ENCODE measurements around the gene KCNH1. TPM values are rescaled to one million over a fixed set of nuclear protein-coding genes. Genes with fewer than 3 reads are reported as not detected.

KCNH1 gene
- total RNA-seq, 1 experiment from 2014 or later = not detected

- no peak overlapping the region for H3K4me3 ChIP-seq (replicated peaks in 1 of 2; ENCODE audit: low read depth in 1 of 2, low read length in 2 of 2)
- H3K27me3 ChIP-seq (ENCODE audit: insufficient read depth, low read length) = no peaks in the 10 kb centered on the region
- H2AFZ ChIP-seq (ENCODE audit: low read depth, low read length, poor library complexity, severe bottlenecking) = no peak overlapping the region
- H3K9me2 ChIP-seq (ENCODE audit: insufficient read depth) = no peaks in the 10 kb centered on the region
- DNase-seq (ENCODE audit: low read depth, low spot score) (no peak), ATAC-seq (no peak)
- POLR2A ChIA-PET = no interaction called here
- RAD21 ChIA-PET (ENCODE audit: low non-redundant PET in 1 of 2, low total read pairs in 2 of 2, uncharacterized antibody in 2 of 2, unreplicated experiment in 2 of 2) = no interaction called here
- no peaks in the 10 kb centered on the region for H3K4me1 ChIP-seq (ENCODE audit: control insufficient read depth in 1 of 2, insufficient read depth in 2 of 2, low read length in 2 of 2)
- H3K79me2 ChIP-seq (ENCODE audit: insufficient read depth, low read length) = no peaks in the 10 kb centered on the region
- H3K27ac ChIP-seq (ENCODE audit: low read depth, low read length) = no peak overlapping the region
- H3K9me3 ChIP-seq (ENCODE audit: control insufficient read depth in 1 of 2, insufficient read depth in 1 of 2, low read depth in 1 of 2, low read length in 2 of 2) = no peaks in the 10 kb centered on the region
- CTCF ChIA-PET = no interaction called here
- no peaks in the 10 kb centered on the region for H4K20me1 ChIP-seq (ENCODE audit: insufficient read depth)
- no peak overlapping the region for H3K9ac ChIP-seq (ENCODE audit: low read length)
- no peaks in the 10 kb centered on the region for H3K36me3 ChIP-seq (ENCODE audit: control insufficient read depth in 1 of 2, insufficient read depth in 2 of 2, low read length in 2 of 2)
- no peak overlapping the region for H3K4me2 ChIP-seq (ENCODE audit: low read length)
- intact Hi-C loops (cut with micrococcal nuclease) = no loop called here
- no TSS peak for BruUV-seq (replicated peaks)
- TF ChIP-seq ELF1 (IDR thresholded peaks at IDR 0.05; ENCODE audit: borderline replicate concordance, low read depth) (no peak), EZH2 (IDR thresholded peaks at IDR 0.05) (no peak), JUND (IDR thresholded peaks at IDR 0.05) (no peak), REST (IDR thresholded peaks at IDR 0.05; ENCODE audit: low read depth) (no peak), SIN3A (IDR thresholded peaks at IDR 0.05; ENCODE audit: low read depth) (no peak), ZNF274 (IDR thresholded peaks at IDR 0.05; ENCODE audit: low read depth, low read length) (no peak), CBX3 (IDR thresholded peaks at IDR 0.05; ENCODE audit: low read depth) (no peak), CEBPB (IDR thresholded peaks at IDR 0.05; ENCODE audit: low read depth) (no peak), FOSL1 (IDR thresholded peaks at IDR 0.05; ENCODE audit: low read depth) (no peak), EZH2phosphoT487 (IDR thresholded peaks at IDR 0.05; ENCODE audit: borderline replicate concordance) (no peak), SRF (IDR thresholded peaks at IDR 0.05; ENCODE audit: low read depth) (no peak), ZFX (IDR thresholded peaks at IDR 0.05) (no peak), POLR2A (IDR thresholded peaks at IDR 0.05; ENCODE audit: borderline replicate concordance, extremely low read depth, insufficient read depth, insufficient read length) (no peak), POLR2AphosphoS5 (IDR thresholded peaks at IDR 0.05; ENCODE audit: low read depth, low read length) (no peak)
- TF ChIP-seq, protein P1, sequence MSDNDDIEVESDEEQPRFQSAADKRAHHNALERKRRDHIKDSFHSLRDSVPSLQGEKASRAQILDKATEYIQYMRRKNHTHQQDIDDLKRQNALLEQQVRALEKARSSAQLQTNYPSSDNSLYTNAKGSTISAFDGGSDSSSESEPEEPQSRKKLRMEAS (IDR thresholded peaks at IDR 0.05) = no peak
- TF ChIP-seq, protein P2, sequence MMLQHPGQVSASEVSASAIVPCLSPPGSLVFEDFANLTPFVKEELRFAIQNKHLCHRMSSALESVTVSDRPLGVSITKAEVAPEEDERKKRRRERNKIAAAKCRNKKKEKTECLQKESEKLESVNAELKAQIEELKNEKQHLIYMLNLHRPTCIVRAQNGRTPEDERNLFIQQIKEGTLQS (IDR thresholded peaks at IDR 0.05) = no peak
Observed at GRCh38 chr1:210681158-210681557, 452.8 kb downstream of the KCNH1 start.

All from HCT116 (cell line).